GM12872 (cell line): ENCODE results near the gene RPL39.

Experiments
- CTCF ChIP-seq: IDR thresholded peaks from 3 replicates; pipeline ENCODE4 v1.5.1; 2011; ENCODE audit warnings: low read depth, mild to moderate bottlenecking, low read length, moderate library complexity; ENCODE audit not compliant: insufficient read depth

RPL39 gene

GRCh38 chrX:119802546-119802945 lies 11.1 kb upstream of the RPL39 start:
- no peak for TF ChIP-seq CTCF

- no peak for TF ChIP-seq CTCF
Measured at GRCh38 chrX:119801253-119802221, 10.1 kb upstream of the RPL39 start.

DNA sequence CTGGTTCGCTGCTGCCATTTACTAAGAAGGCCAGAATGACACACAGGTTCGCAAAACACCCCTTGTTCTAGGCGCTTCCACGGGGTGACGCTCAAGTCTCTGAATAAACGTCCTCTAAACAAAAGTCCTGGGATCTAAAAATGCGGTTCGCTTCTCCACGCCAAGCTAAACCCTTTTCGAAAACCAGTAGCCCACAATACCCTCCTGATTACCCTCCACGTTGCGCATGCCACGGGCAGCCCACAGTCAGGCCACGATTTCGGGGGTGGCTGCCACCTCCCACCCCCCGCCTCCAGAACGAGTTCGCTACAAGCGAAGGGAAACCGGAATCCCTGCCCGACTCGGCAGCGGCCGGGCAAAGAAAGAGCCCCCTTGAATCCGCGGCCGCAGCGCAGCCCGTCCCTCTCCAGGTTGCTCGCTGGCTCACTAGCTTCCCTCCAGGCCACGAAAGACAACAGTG lies 423 bp downstream of the RPL39 start:
- peak; percentile 46; the same call in 2 of the 3 replicates for TF ChIP-seq CTCF

- peak; percentile 79 for TF ChIP-seq CTCF
Measured at GRCh38 chrX:119784747-119785446, 6.5 kb downstream of the RPL39 start.

DNA sequence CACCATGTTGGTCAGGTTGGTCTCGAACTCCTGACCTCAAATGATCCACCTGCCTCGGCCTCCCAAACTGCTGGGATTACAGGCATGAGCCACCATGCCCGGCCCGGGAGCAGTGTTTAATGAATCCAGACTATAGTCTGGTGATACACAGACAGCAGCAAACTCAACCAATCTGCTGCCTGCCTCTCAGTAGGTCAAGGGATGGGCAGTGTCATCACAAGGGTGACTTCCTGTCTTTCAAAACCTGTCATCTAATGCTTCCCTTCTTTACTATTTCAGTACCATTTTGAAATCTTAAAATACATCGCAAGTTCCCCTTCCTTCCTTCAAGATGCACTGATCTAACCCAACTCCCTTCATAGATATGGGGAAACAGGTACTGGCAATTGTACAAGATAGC lies 8.4 kb downstream of the RPL39 start:
- no peak for TF ChIP-seq CTCF

DNA sequence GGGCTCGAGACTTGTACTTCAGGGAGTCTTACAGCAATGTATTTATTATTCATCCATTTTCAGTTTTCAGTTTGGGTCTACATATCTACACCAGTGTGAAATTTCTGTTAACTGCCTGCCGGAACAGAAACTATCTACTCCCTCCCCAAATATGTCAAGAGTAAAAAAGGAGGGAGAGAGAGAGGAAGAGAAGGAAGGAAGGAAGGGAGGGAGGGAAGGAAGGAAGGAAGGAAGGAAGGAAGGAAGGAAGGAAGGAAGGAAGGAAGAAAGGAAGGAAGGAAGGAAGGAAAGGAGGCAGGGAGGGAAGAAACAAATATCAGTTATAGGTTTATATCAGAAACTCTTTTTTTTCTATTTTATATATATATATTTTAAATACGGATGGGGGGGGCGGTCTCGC lies 12.6 kb downstream of the RPL39 start:
- TF ChIP-seq CTCF, result no peak

- no peak for TF ChIP-seq CTCF
Measured at GRCh38 chrX:119775517-119776238, 15.8 kb downstream of the RPL39 start.
